GM18858 (cell line): ENCODE data around the gene CRIM1.

Source experiments
- ATAC-seq: cut with Tn5 transposase; IDR thresholded peaks from one replicate; pipeline ENCODE4 v1.9.1; 2021; ENCODE audit not compliant: unreplicated experiment

CRIM1 gene

GRCh38 chr2:36511858-36512603, 156.5 kb downstream of the CRIM1 start:
- peak; percentile 57 for ATAC-seq

GRCh38 chr2:36512705-36513104, 157.1 kb downstream of the CRIM1 start:
- ATAC-seq: no peak

GRCh38 chr2:36513661-36514060, 158.1 kb downstream of the CRIM1 start:
- peak; percentile 69 for ATAC-seq

- ATAC-seq: no peak
Measured at GRCh38 chr2:36515538-36515937, 160.0 kb downstream of the CRIM1 start.

GRCh38 chr2:36516136-36516870, 160.7 kb downstream of the CRIM1 start:
- no peak for ATAC-seq

- ATAC-seq: no peak
Measured at GRCh38 chr2:36520431-36520830, 164.9 kb downstream of the CRIM1 start.

GRCh38 chr2:36523153-36523552, 167.6 kb downstream of the CRIM1 start:
- no peak for ATAC-seq

- ATAC-seq: no peak
Measured at GRCh38 chr2:36525245-36525644, 169.7 kb downstream of the CRIM1 start.

GRCh38 chr2:36526226-36526625, 170.6 kb downstream of the CRIM1 start:
- no peak for ATAC-seq

- ATAC-seq: peak; percentile 63
Measured at GRCh38 chr2:36528274-36528673, 172.7 kb downstream of the CRIM1 start.

GRCh38 chr2:36528766-36529392, 173.3 kb downstream of the CRIM1 start:
- ATAC-seq: peak; percentile 14

- peak; percentile 77 for ATAC-seq
Measured at GRCh38 chr2:36530178-36530982, 174.8 kb downstream of the CRIM1 start.

- no peak for ATAC-seq
Measured at GRCh38 chr2:36530983-36531354, 175.4 kb downstream of the CRIM1 start.

- ATAC-seq: no peak
Measured at GRCh38 chr2:36534275-36534799, 178.8 kb downstream of the CRIM1 start.

GRCh38 chr2:36535099-36535498, 179.5 kb downstream of the CRIM1 start:
- ATAC-seq: no peak

- ATAC-seq: no peak
Measured at GRCh38 chr2:36536776-36537175, 181.2 kb downstream of the CRIM1 start.

- ATAC-seq: no peak
Measured at GRCh38 chr2:36538335-36538734, 182.8 kb downstream of the CRIM1 start.

- ATAC-seq: peak; percentile 77
Measured at GRCh38 chr2:36539631-36540030, 184.1 kb downstream of the CRIM1 start.

- no peak for ATAC-seq
Measured at GRCh38 chr2:36540986-36541754, 185.6 kb downstream of the CRIM1 start.

- no peak for ATAC-seq
Measured at GRCh38 chr2:36541891-36542595, 186.5 kb downstream of the CRIM1 start.
